GM23248 (cell line): ENCODE data around the gene SIAH2. TPM values are rescaled to one million over a fixed set of nuclear protein-coding genes. Genes with fewer than 3 reads are reported as not detected.
A peak's percentile ranks its signal among the peaks of the same experiment; 100 is the strongest.
"Not testable (repeated sequence)": the region's sequence is repeated elsewhere in the genome, so short reads cannot be mapped to it uniquely, and the experiment has no call there.

ENCODE experiments used
- DNase-seq: peaks from one replicate; pipeline ENCODE4 v3.0.0-alpha.2; 2015
- H2AFZ ChIP-seq: fragments of 200-600 bp; sonication (generic); 2 replicates; pipeline ENCODE4 v1.6.1; 2016; ENCODE audit warnings: antibody characterized with exemption
- H3F3A ChIP-seq: fragments of 200-600 bp; sonication (generic); 2 replicates; pipeline ENCODE4 v1.6.1; 2016; ENCODE audit warnings: mild to moderate bottlenecking, antibody characterized with exemption, mixed run types; ENCODE audit not compliant: insufficient read depth
- H3K27ac ChIP-seq: fragments of 200-600 bp; sonication (generic); 2 replicates; pipeline ENCODE4 v1.5.1; 2016; ENCODE audit warnings: mild to moderate bottlenecking
- H3K27me3 ChIP-seq: fragments of 200-600 bp; sonication (generic); replicated peaks from 2 replicates; pipeline ENCODE4 v1.6.1; 2016; ENCODE audit warnings: mild to moderate bottlenecking; ENCODE audit not compliant: insufficient read depth
- H3K36me3 ChIP-seq: fragments of 200-600 bp; sonication (generic); 2 replicates; pipeline ENCODE4 v1.6.1; 2016; ENCODE audit warnings: low read depth, mild to moderate bottlenecking
- H3K4me1 ChIP-seq: fragments of 200-600 bp; sonication (generic); 2 replicates; pipeline ENCODE4 v1.6.1; 2016; ENCODE audit warnings: mild to moderate bottlenecking; ENCODE audit not compliant: insufficient read depth
- H3K4me2 ChIP-seq: fragments of 200-600 bp; sonication (generic); one replicate; pipeline ENCODE4 v1.6.1; 2016; ENCODE audit warnings: mild to moderate bottlenecking; ENCODE audit not compliant: unreplicated experiment
- H3K4me3 ChIP-seq: fragments of 200-600 bp; sonication (generic); 2 replicates; pipeline ENCODE4 v1.5.1; 2016; ENCODE audit warnings: mild to moderate bottlenecking
- H3K79me2 ChIP-seq: fragments of 200-600 bp; sonication (generic); 2 replicates; pipeline ENCODE4 v1.6.1; 2016; ENCODE audit warnings: mild to moderate bottlenecking; ENCODE audit not compliant: insufficient read depth
- H3K9ac ChIP-seq: fragments of 200-600 bp; sonication (generic); 2 replicates; pipeline ENCODE4 v1.6.1; 2016; ENCODE audit warnings: mild to moderate bottlenecking
- H3K9me2 ChIP-seq: fragments of 200-600 bp; sonication (generic); 2 replicates; pipeline ENCODE4 v1.6.1; 2016; ENCODE audit warnings: mixed run types, mild to moderate bottlenecking, moderate library complexity; ENCODE audit not compliant: insufficient read depth
- H3K9me3 ChIP-seq: fragments of 200-600 bp; sonication (generic); one replicate; pipeline ENCODE4 v1.6.1; 2017; ENCODE audit warnings: low read depth
- H4K20me1 ChIP-seq: fragments of 200-600 bp; sonication (generic); 2 replicates; pipeline ENCODE4 v1.6.0; 2016; ENCODE audit not compliant: insufficient read depth
- EZH2 ChIP-seq: fragments of 200-600 bp; sonication (generic); IDR thresholded peaks from 2 replicates; pipeline ENCODE4 v1.6.1; 2018; ENCODE audit warnings: antibody characterized with exemption, mild to moderate bottlenecking; ENCODE audit not compliant: insufficient read depth, poor library complexity, severe bottlenecking
- EZH2phosphoT487 ChIP-seq: fragments of 200-600 bp; sonication (generic); IDR thresholded peaks from 2 replicates; pipeline ENCODE4 v1.6.1; 2018; ENCODE audit warnings: antibody characterized with exemption, moderate library complexity, mild to moderate bottlenecking, low read depth; ENCODE audit not compliant: insufficient read depth
- WGBS, 2 experiments: methylation state at CpG; one replicate each; pipeline ENCODE4 v1.1.6; 2015 to 2017; ENCODE audit warnings: low lambda C conversion rate in 2 of 2, low coverage in 1 of 2; ENCODE audit errors: missing lambda C conversion rate in 2 of 2; 5-methylcytosine and 5-hydroxymethylcytosine counted together
- in situ Hi-C: fragments of 300-500 bp; cut with MboI; formaldehyde crosslinking; loops from 2 replicates; pipeline ENCODE4 v1.15.0; 2020
- polyA plus RNA-seq: library from polyadenylated mRNA; unstranded; fragments of >200 nt; fragmentation: Nextera tagmentation; extraction: Ambion mirVana; gene quantifications from 2 replicates; pipeline ENCODE4 v1.2.1, GENCODE V29; 2016
- total RNA-seq: library from RNA; depleted of rRNA; stranded (reverse); fragments of >200 nt; shearing (Covaris generic); gene quantifications from 2 replicates; pipeline ENCODE4 v1.2.3, GENCODE V29; 2014

SIAH2 gene
- total and polyA plus RNA-seq, 2 experiments from 2014 or later, result 27.2 to 84.7 TPM

GRCh38 chr3:150805354-150805753 lies 42.4 kb upstream of the SIAH2 start:
- no peak for TF ChIP-seq EZH2
- no peak for TF ChIP-seq EZH2phosphoT487
- H2AFZ ChIP-seq, result no peak overlapping the region
- 32 to 37% methylated on average over 2 of the region's 2 CpGs for WGBS, 2 experiments
- no peak overlapping the region for H3K4me2 ChIP-seq
- in situ Hi-C loops, result no loop called here
- no peaks in the 10 kb centered on the region for H3K79me2 ChIP-seq
- no peaks in the 10 kb centered on the region for H4K20me1 ChIP-seq
- no peaks in the 10 kb centered on the region for H3K9me3 ChIP-seq
- no peak overlapping the region for H3K4me3 ChIP-seq
- DNase-seq, result no peak
- H3F3A ChIP-seq, result no peaks in the 10 kb centered on the region
- no peaks in the 10 kb centered on the region for H3K9me2 ChIP-seq
- H3K27me3 ChIP-seq, result peaks cover 17% of the 10 kb centered on the region
- H3K36me3 ChIP-seq, result no peaks in the 10 kb centered on the region
- H3K27ac ChIP-seq, result no peak overlapping the region
- H3K4me1 ChIP-seq, result no peaks in the 10 kb centered on the region
- no peak overlapping the region for H3K9ac ChIP-seq

GRCh38 chr3:150803440-150803985 lies 40.5 kb upstream of the SIAH2 start:
- Histone ChIP-seq H3K27me3 (peaks cover 17% of the 10 kb centered on the region), H3K9ac (no peak overlapping the region), H3K9me2 (no peaks in the 10 kb centered on the region), H3K4me3 (no peak overlapping the region), H3F3A (no peaks in the 10 kb centered on the region), H3K4me1 (no peaks in the 10 kb centered on the region), H3K79me2 (no peaks in the 10 kb centered on the region), H3K9me3 (no peaks in the 10 kb centered on the region), H4K20me1 (no peaks in the 10 kb centered on the region), H3K36me3 (no peaks in the 10 kb centered on the region), H3K4me2 (no peak overlapping the region), H3K27ac (no peak overlapping the region), H2AFZ (no peak overlapping the region)
- TF ChIP-seq EZH2phosphoT487 (no peak), EZH2 (no peak)
- in situ Hi-C loops, result no loop called here
- no peak for DNase-seq
- WGBS, 2 experiments, result 76% methylated on average over 9 of the region's 9 CpGs

- no peak overlapping the region for H3K4me2 ChIP-seq
- H4K20me1 ChIP-seq, result no peaks in the 10 kb centered on the region
- H3K79me2 ChIP-seq, result no peaks in the 10 kb centered on the region
- H3K36me3 ChIP-seq, result no peaks in the 10 kb centered on the region
- peaks cover 19% of the 10 kb centered on the region for H3K27me3 ChIP-seq
- no peak for DNase-seq
- in situ Hi-C loops, result no loop called here
- no peaks in the 10 kb centered on the region for H3K9me3 ChIP-seq
- H3F3A ChIP-seq, result no peaks in the 10 kb centered on the region
- no peak for TF ChIP-seq EZH2phosphoT487
- TF ChIP-seq EZH2, result no peak
- 25 to 39% methylated on average over 2 of the region's 2 CpGs for WGBS, 2 experiments
- H3K27ac ChIP-seq, result no peak overlapping the region
- no peak overlapping the region for H3K9ac ChIP-seq
- no peaks in the 10 kb centered on the region for H3K9me2 ChIP-seq
- H3K4me1 ChIP-seq, result no peaks in the 10 kb centered on the region
- H2AFZ ChIP-seq, result no peak overlapping the region
- H3K4me3 ChIP-seq, result no peak overlapping the region
These were observed 37.8 kb upstream of the SIAH2 start for GRCh38 chr3:150800722-150801121.

DNA sequence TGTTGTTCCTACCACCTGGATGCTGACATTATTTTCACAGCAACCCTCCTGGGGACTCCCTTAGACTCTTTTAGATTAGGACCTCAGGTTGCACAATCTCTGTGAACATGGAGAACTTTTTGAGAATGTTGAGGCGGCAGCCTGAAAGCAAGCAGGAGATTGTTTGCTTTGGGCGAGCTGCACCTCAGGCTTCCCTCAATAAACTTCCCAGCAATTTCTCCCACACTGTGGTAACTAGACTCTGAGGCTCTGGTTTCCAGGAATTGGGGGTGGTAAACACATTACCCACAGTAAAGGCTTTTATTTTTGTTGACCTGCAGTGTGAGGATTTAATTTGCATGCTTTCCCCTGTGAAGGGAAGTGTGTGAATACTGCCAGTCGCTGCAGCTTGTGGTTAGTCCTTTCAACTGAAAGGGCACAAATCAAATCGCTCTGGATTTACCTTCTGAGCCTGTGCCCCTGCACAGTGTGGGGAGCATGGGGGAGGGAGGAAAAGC lies 35.2 kb upstream of the SIAH2 start:
- WGBS, 2 experiments, result 43 to 54% methylated on average over 4 of the region's 4 CpGs
- no peak for DNase-seq
- H3K4me3 ChIP-seq, result no peak overlapping the region
- no peaks in the 10 kb centered on the region for H3K9me2 ChIP-seq
- H3K9ac ChIP-seq, result no peak overlapping the region
- TF ChIP-seq EZH2, result no peak
- no peak for TF ChIP-seq EZH2phosphoT487
- in situ Hi-C loops, result no loop called here
- H3K36me3 ChIP-seq, result no peaks in the 10 kb centered on the region
- peaks cover 16% of the 10 kb centered on the region for H3K27me3 ChIP-seq
- no peak overlapping the region for H3K4me2 ChIP-seq
- H3F3A ChIP-seq, result no peaks in the 10 kb centered on the region
- H2AFZ ChIP-seq, result no peak overlapping the region
- H3K9me3 ChIP-seq, result no peaks in the 10 kb centered on the region
- H3K4me1 ChIP-seq, result no peaks in the 10 kb centered on the region
- H4K20me1 ChIP-seq, result no peaks in the 10 kb centered on the region
- H3K27ac ChIP-seq, result no peak overlapping the region
- H3K79me2 ChIP-seq, result no peaks in the 10 kb centered on the region

- WGBS, 2 experiments, result 66 to 67% methylated on average over 2 of the region's 2 CpGs
- H3K9me2 ChIP-seq, result no peaks in the 10 kb centered on the region
These were observed 34.2 kb upstream of the SIAH2 start for GRCh38 chr3:150797155-150797554.

DNA sequence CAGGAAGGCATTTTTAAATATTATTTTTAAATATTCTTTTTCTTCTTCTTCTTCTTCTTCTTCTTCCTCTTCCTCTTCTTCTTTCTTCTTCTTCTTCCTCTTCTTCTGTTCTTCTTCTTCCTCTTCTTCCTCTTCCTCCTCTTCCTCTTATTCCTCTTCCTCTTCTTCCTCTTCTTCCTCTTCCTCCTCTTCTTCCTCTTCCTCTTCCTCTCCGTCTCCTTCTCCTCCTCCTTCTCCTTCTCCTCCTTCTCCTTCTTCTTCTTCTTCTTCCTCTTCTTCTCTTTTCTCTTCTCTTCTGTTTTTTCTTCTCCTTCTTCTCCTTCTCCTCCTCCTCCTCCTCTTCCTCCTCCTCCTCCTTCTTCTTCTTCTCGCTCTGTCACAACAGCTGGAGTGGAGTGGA lies 33.6 kb upstream of the SIAH2 start:
- H3K4me2 ChIP-seq, H3K4me1 ChIP-seq, H2AFZ ChIP-seq, in situ Hi-C loops, H3K9me2 ChIP-seq, H3F3A ChIP-seq, H3K4me3 ChIP-seq, H3K36me3 ChIP-seq, H3K9me3 ChIP-seq, H3K27me3 ChIP-seq, H3K27ac ChIP-seq, DNase-seq, H3K9ac ChIP-seq, H3K79me2 ChIP-seq, H4K20me1 ChIP-seq: not testable (repeated sequence)
- WGBS, 2 experiments, result 53 to 61% methylated on average over 2 of the region's 2 CpGs

More at GRCh38 chr3:150797155-150797554, 34.2 kb upstream of the SIAH2 start:
- Histone ChIP-seq H3K9me3 (no peaks in the 10 kb centered on the region), H3K4me3 (no peak overlapping the region), H3K27ac (no peak overlapping the region), H3K4me1 (no peaks in the 10 kb centered on the region), H3K36me3 (no peaks in the 10 kb centered on the region), H3K79me2 (no peaks in the 10 kb centered on the region), H2AFZ (no peak overlapping the region), H4K20me1 (no peaks in the 10 kb centered on the region), H3K27me3 (peaks cover 15% of the 10 kb centered on the region), H3K4me2 (no peak overlapping the region), H3K9ac (no peak overlapping the region), H3F3A (no peaks in the 10 kb centered on the region)
- TF ChIP-seq EZH2phosphoT487 (no peak), EZH2 (no peak)
- in situ Hi-C loops, result no loop called here
- peak; percentile 25 for DNase-seq
